Prostate gland (tissue), 2 donors: ENCODE results near the gene GAB1. TPM values are rescaled to one million over a fixed set of nuclear protein-coding genes. Genes with fewer than 3 reads are reported as not detected.
A peak's percentile ranks its signal among the peaks of the same experiment; 100 is the strongest.

Experiments
- DNase-seq: peaks from one replicate; pipeline ENCODE4 v3.0.0-alpha.2; 2019; ENCODE audit warnings: low spot score
- H3K27ac ChIP-seq, 2 donors: fragments of 200-600 bp; sonication (generic); 2 replicates each; pipeline ENCODE4 v1.5.1; 2017 to 2019
- H3K27me3 ChIP-seq: fragments of 200-600 bp; sonication (generic); replicated peaks from 2 replicates; pipeline ENCODE4 v1.5.1; 2019; ENCODE audit not compliant: insufficient read depth
- H3K36me3 ChIP-seq, 2 donors: fragments of 200-600 bp; sonication (generic); 1 replicate in 1 of 2; 2 replicates in 1 of 2; pipeline versions ENCODE4 v1.5.1 to v1.8.1; 2017 to 2019
- H3K4me1 ChIP-seq: fragments of 200-600 bp; sonication (generic); replicated peaks from 2 replicates; pipeline ENCODE4 v1.5.1; 2019
- H3K4me3 ChIP-seq, 2 donors: fragments of 200-600 bp; sonication (generic); 2 replicates each; pipeline ENCODE4 v1.5.1; 2017 to 2019
- H3K9me3 ChIP-seq: fragments of 200-600 bp; sonication (generic); 2 replicates; pipeline ENCODE4 v1.5.1; 2017
- CTCF ChIP-seq, 4 experiments: fragments of 200-600 bp in 2 of 4; fragments of 450-650 bp in 2 of 4; sonication (generic) in 2 of 4; IDR thresholded peaks; 1 replicate in 3 of 4; 2 replicates in 1 of 4; pipeline ENCODE4 v1.5.1; 2016 to 2019; ENCODE audit warnings: antibody characterized with exemption in 4 of 4, mild to moderate bottlenecking in 2 of 4, moderate library complexity in 2 of 4
- POLR2A ChIP-seq: fragments of 450-650 bp; IDR thresholded peaks from one replicate; pipeline ENCODE4 v1.6.1; 2016; ENCODE audit warnings: antibody characterized with exemption, mild to moderate bottlenecking
- POLR2AphosphoS5 ChIP-seq: sonication (generic); formaldehyde crosslinking; IDR thresholded peaks from one replicate; pipeline ENCODE4 v1.6.1; 2017; ENCODE audit warnings: antibody characterized with exemption
- WGBS: methylation state at CpG from one replicate; pipeline ENCODE4 v1.1.5; 2018; 5-methylcytosine and 5-hydroxymethylcytosine counted together
- intact Hi-C: fragments of 100-400 bp; cut with DNase I; formaldehyde crosslinking; loops from one replicate; pipeline ENCODE4 v1.14.2; 2022
- total RNA-seq, 2 donors: library from RNA; depleted of rRNA; stranded (reverse); fragments of >200 nt; gene quantifications; one replicate each; pipeline ENCODE4 v1.1.0, GENCODE V29; 2016

Gene GAB1
- total RNA-seq, 2 donors from 2014 or later = 13.7 to 61.1 TPM

GRCh38 chr4:143335979-143336780 is 496 bp upstream of the GAB1 start:
- no peaks in the 10 kb centered on the region for H3K9me3 ChIP-seq
- TF ChIP-seq POLR2A = peak; percentile 37
- TF ChIP-seq CTCF (IDR thresholded peaks at IDR 0.05) = no peak
- peak; percentile 59 for TF ChIP-seq POLR2AphosphoS5
- intact Hi-C loops = loop anchor here (5.0 to 10.0 kb wide), 4 partner anchors 44 to 149 kb away; no protein-coding TSS in a partner anchor
- peak overlapping the region; percentile 95 to 99 for H3K27ac ChIP-seq
- H3K4me3 ChIP-seq = peak overlapping the region; percentile 88 to 93
- no peaks in the 10 kb centered on the region for H3K4me1 ChIP-seq
- peak; percentile 82 for DNase-seq
- H3K36me3 ChIP-seq = no peaks in the 10 kb centered on the region
- H3K27me3 ChIP-seq = no peaks in the 10 kb centered on the region
- WGBS = under 1% methylated on average over 80 of the region's 85 CpGs

- Histone ChIP-seq H3K36me3 (no peaks in the 10 kb centered on the region), H3K27ac (peak overlapping the region; percentile 95 to 99), H3K4me3 (peak overlapping the region; percentile 88 to 93), H3K9me3 (no peaks in the 10 kb centered on the region), H3K27me3 (no peaks in the 10 kb centered on the region), H3K4me1 (no peaks in the 10 kb centered on the region)
- DNase-seq = peak; percentile 36
- TF ChIP-seq CTCF (IDR thresholded peaks at IDR 0.05) = no peak
- TF ChIP-seq POLR2A = no peak
- TF ChIP-seq POLR2AphosphoS5 = no peak
- intact Hi-C loops = loop anchor here (5.0 to 10.0 kb wide), 4 partner anchors 45 to 147 kb away; no protein-coding TSS in a partner anchor
- 1% methylated on average over 25 of the region's 25 CpGs for WGBS
Observed at GRCh38 chr4:143337600-143338287, 1.1 kb downstream of the GAB1 start.

- peak overlapping the region in 1 of 2 donors; percentile 95 for H3K27ac ChIP-seq
- 12% methylated on average over 5 of the region's 5 CpGs for WGBS
- intact Hi-C loops = loop anchor here (5.0 to 10.0 kb wide), 4 partner anchors 44 to 146 kb away; no protein-coding TSS in a partner anchor
- no peaks in the 10 kb centered on the region for H3K27me3 ChIP-seq
- no peaks in the 10 kb centered on the region for H3K9me3 ChIP-seq
- no peak for TF ChIP-seq CTCF (IDR thresholded peaks at IDR 0.05)
- no peak for TF ChIP-seq POLR2AphosphoS5
- no peak for TF ChIP-seq POLR2A
- peak overlapping the region in 1 of 2 donors; percentile 93 for H3K4me3 ChIP-seq
- no peak for DNase-seq
- H3K4me1 ChIP-seq = no peaks in the 10 kb centered on the region
- no peaks in the 10 kb centered on the region for H3K36me3 ChIP-seq
Observed at GRCh38 chr4:143338313-143338712, 1.6 kb downstream of the GAB1 start.

GRCh38 chr4:143339497-143339896 is 2.8 kb downstream of the GAB1 start:
- no peak for DNase-seq
- intact Hi-C loops = loop anchor here (5.0 to 10.0 kb wide), 4 partner anchors 43 to 145 kb away; no protein-coding TSS in a partner anchor

More at GRCh38 chr4:143339497-143339896, 2.8 kb downstream of the GAB1 start:
- no peak overlapping the region for H3K27ac ChIP-seq
- H3K4me3 ChIP-seq = no peak overlapping the region
- H3K4me1 ChIP-seq = no peaks in the 10 kb centered on the region
- H3K9me3 ChIP-seq = no peaks in the 10 kb centered on the region
- no peak for TF ChIP-seq POLR2AphosphoS5
- no peak for TF ChIP-seq POLR2A
- TF ChIP-seq CTCF (IDR thresholded peaks at IDR 0.05) = no peak
- H3K36me3 ChIP-seq = no peaks in the 10 kb centered on the region
- no peaks in the 10 kb centered on the region for H3K27me3 ChIP-seq
- 86% methylated on average over 2 of the region's 2 CpGs for WGBS
